ENCODE measurements around the gene NKPD1. TPM values are rescaled to one million over a fixed set of nuclear protein-coding genes. Genes with fewer than 3 reads are reported as not detected.

NKPD1 gene, protein sequence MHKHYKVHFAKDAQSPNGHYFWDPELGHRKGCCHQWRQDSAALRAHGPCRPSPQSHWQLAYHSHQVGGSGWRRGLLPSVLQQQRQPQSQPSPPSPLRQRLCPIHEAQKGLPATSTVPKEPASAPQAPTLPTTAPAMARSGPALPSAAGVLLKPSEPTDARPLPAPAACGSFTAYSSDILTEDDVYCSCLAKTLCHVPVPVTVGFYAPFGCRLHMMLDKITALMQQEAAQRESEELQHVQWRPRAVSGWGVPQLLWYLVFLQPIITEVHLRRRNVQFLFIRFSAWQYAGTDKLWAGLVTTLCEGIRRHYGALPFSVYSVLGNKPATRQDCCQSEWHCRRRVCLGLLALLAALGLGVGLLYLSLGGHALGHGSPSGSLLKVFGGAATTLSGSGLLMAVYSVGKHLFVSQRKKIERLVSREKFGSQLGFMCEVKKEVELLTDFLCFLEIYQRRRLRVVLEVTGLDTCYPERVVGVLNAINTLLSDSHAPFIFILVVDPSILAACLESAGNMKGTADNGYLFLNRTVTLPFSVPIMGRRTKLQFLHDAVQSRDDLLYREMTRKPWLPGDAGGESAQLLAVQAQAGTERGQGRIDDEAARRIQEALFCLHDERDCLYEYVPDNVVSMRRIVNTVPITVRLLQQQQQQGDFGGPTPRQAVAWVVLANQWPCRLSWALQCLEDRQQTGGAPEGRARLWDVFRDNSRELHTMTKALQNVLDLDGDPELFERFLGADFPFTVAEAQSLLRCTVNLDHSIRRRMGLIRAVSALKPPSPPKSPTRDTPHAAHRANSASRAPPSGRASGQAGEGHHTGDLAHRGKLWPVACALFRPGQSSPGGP
- 0.60 TPM for total RNA-seq

DNA sequence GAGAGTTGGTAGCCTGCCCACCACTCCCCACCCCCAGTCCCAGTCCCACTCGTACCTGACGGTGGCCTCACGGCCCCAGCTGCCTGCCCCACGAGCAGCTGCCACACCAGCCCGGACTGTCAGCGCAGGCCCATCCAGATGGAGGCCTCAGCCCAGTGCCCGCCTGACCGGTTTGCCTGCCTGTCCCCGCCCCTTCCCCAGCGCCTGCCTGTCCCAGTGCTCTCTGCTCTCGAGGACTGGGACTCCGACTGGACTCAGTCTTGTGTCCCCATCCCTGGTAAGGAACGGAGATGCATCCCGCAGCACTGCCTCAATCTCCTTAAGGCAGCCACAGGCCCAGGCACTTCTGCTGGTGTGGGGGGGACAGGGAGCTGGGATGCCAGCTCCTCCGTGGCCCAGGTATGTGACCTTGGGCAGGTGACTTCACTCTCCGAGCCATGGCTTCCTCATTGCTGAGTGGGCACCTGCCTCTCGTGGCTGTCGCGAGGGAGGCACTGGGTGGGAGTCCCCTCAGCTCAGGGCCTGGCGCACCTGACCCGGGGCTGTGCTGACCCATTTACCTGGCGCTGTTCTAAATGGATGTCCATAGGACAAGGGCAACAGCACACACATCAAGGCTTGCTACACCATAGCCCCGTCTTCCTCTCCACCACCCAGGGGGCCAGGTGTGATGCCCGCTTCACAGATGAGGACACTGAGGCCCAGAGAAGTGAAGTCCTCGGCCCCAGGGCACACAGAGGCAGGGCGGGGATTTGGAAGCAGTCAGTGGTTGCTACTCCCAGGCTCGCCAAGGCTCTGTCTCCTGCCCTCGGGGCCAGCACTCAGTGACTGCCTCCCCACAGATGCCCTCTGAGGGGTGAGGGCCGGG, at the start of gene NKPD1:
TSS of gene NKPD1 (minus strand) at position 113 of the 868 bp plus-strand sequence. CDS start 832 bp downstream, outside the sequence.
- peak; percentile 82 for DNase-seq (ENCODE audit: low spot score)

DNA sequence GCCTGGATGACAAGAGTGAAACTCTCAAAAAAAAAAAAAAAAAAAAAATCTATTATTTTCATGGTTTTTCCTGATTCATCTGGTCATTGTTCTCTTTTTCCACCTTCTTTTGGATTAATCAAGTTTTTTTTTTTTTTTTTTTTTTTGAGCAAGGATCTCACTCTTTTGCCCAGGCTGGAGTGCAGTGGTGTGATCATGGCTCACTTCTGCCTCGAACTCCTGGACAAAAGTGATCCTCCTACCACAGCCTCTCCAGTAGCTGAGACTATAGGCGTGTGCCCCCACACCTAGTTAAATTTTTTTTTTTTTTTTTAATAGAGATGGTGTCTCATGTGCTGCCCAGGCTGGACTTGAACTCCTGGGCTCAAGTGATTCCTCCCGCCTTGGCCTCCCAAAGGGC, 45.5 kb upstream of the NKPD1 start:
- DNase-seq (ENCODE audit: low spot score): no peak

DNA sequence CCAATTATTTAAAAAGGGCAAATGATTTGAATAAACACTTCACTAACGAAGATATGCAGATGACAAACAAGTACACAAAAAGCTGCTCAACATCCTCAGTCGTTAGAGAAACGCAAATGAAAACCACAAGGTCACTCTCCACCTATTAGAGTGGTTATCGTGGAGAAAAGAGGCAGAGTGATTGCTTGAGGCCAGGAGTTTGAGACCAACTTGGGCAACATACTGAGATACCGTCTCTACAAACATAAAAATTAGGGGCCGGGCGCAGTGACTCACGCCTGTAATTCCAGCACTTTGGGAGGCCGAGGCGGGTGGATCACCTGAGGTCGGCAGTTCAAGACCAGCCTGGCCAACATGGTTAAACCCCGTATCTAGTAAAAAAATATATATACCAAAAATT, 45.0 kb upstream of the NKPD1 start:
- DNase-seq (ENCODE audit: low spot score): no peak

DNA sequence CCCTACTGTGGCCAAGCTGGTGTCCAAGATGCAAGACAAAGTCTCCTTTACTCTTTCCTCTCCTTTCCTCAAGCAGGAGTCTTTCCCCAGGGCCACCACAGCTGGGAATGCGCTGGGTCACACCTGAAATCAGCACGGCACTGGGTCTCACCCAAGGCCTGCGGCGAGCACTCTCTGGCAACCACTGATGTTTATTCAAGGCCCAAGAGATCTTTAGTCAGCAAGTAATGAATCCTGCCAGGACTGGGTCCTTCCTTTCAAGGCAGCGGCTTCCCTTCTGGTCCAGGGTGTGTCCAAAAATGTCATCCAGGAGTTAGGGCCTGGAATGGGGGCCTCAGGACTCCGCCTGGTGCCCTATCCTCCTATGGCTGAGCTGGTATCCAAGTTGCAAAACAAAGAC, 41.9 kb upstream of the NKPD1 start:
- DNase-seq (ENCODE audit: low spot score): no peak

DNA sequence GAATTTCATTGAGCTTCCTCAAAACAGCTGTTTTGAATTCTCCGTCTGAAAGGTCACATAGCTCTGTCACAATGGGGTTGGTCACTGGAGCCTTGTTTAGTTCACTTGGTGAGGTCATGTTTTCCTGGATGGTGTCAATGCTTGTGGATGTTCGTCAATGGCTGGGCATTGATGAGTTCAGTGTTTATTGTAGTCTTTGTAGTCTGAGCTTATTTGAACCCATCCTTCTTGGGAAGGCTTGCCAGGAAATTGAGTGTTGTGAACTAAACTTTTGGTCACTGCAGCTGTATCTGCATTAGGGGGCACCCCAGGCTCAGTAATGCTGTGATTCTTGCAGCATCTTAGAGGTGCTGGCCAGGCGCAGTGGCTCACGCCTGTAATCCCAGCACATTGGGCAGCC, 39.8 kb upstream of the NKPD1 start:
- DNase-seq (ENCODE audit: low spot score): no peak

DNA sequence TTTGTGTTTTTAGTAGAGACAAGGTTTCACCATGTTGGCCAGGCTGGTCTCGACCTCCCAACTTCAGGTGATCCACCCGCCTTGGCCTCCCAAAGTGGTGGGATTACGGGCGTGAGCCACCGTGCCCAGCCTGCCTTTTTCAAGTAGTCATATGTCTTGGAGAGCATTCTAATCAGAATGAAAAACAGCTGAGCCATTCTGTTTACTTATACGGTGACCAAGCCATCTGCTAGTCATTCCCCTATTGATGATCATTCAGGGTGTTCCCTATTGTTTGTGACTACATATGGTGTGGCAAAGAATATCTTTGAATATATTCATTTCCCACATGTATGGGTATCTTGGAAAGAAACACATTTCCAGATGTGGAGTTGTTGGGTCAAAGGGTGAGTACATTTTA, 35.0 kb upstream of the NKPD1 start:
- DNase-seq (ENCODE audit: low spot score): no peak

DNA sequence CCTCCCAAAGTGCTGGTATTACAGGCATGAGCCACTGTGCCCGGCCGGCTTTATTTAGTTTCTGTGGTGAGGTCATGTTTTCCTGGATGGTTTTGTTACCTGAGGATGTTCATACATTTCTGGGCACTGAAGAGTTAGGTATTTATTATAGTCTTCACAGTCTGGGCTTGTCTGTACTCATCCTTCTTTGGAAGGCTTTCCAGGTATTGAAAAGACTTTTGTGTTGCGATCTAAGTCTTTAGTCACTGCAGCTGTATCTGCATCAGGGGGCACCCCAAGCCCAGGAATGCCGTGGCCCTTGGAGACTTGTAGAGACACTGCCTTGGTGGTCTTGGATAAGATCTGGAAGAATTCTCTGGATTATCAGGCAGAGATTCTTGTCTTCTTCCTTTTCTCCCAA, 30.6 kb upstream of the NKPD1 start:
- no peak for DNase-seq (ENCODE audit: low spot score)

DNA sequence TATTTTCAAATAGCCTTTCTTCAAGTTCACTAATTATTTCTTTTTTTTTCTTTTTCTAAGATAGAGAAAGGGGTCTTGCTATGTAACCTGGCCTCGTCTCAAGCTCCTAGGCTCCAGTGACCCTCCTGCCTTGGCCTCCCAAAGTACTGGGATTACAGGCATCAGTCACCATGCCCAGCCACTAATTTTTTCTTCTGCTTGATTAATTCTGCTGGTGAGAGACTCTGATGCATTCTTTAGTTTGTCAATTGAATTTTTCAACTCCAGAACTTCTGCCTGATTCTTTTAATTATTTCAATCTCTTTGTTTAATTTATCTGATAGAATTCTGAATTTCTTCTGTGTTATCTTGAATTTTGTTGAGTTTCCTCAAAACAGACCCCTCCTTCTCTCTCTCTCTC, 29.2 kb upstream of the NKPD1 start:
- no peak for DNase-seq (ENCODE audit: low spot score)

DNA sequence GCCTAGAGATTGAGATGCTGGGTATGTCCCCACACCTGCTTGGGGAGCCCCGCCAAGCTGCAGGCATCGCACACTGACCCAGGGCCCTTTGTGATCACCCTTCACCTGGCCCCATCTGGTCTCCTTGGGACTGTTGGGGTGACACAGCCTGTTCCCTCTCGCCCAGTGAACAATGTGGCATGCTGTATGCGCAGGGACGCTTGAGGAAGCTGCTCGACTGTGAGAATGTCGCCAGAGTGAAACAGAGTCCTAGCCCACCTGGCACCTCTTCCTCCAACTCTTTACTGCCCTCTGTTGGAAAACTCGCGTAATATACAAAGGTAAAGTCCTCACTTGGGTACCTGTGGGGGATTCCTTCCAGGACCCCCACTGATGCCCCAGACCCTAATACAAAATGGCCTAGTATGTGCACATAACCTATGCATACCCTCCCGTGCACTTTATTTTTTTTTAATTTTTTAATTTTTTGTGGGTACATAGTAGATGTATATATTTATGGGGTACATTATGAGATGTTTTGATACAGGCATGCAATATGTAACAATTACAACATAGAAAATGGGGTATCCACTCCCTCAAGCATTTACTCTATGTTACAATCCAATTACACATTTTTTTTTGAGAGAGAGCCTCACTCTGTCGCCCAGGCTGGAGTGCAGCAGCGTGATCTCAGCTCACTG, 26.8 kb upstream of the NKPD1 start:
- no peak for DNase-seq (ENCODE audit: low spot score)

DNA sequence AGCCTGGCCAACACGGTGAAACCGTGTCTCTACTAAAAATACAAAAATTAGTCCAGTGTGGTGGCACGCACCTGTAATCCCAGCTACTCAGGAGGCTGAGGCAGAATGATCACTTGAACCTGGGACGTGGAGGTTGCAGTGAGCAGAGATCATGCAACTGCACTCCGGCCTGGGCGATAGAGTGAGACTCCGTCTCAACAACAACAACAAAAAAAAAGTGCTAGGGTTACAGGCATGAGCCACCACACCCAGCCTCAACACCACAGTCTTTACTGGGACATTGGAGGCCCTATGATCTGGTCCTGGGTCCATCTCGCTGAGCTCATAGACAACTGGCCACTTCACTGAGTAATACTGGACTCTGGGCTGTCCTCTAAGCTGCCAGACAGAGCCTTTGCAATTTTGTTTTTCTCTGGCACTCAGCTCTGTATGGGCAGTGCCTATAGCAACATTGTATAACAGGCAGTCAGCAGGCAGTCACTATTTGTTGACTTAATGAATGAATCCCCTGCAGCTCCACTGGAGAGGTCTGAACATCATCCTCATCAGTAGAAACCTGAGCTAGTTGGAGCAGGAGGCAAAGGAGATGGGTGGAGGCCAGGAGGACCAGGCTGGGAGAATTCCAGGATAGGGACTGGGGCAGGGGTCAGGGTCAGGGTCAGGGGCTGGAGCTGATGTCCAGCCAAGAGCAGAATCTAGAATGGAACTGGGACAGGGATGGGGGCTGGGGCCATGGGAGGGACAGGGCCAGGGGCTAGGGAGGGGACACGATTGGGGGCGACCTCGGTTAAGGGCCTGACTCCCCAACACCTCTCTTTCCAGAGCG, 25.9 kb upstream of the NKPD1 start:
- no peak for DNase-seq (ENCODE audit: low spot score)

DNA sequence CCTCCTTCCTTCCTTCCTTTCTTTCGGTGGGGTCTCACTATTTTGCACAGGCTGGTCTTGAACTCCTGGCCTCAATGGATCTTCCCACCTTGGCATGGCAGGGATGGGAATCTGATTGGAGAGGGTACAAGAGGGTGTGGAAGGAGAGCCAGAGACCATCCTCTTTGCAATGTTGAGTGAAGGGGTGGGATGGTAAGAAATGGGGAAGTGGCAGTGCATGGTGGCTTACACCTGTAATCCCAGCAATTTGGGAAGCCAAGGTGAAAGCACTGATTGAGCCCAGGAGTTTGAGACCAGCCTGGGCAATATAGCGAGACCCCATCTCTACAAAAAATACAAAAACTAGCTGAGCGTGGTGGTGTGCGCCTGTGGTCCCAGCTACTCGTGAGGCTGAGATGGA, 23.3 kb upstream of the NKPD1 start:
- no peak for DNase-seq (ENCODE audit: low spot score)

DNA sequence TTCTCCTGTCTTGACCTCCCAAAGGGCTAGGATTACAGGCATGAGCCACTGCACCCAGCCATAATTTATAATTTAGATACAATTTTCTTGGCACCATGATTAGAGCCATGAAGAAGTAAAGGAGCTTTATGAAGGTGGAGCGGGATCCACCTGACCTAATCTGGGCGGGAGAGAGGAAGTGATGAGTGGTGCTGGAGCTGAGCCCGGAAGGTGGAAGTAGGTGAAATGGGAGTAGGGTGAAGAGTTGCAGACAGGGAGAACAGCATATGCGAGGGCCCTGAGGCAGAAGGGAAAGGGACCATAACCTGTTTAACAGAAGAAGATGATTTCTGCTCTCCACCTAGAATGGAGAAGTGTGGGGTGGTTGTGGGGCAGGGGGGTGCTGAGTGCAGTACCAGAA, 22.0 kb upstream of the NKPD1 start:
- DNase-seq (ENCODE audit: low spot score): no peak

DNA sequence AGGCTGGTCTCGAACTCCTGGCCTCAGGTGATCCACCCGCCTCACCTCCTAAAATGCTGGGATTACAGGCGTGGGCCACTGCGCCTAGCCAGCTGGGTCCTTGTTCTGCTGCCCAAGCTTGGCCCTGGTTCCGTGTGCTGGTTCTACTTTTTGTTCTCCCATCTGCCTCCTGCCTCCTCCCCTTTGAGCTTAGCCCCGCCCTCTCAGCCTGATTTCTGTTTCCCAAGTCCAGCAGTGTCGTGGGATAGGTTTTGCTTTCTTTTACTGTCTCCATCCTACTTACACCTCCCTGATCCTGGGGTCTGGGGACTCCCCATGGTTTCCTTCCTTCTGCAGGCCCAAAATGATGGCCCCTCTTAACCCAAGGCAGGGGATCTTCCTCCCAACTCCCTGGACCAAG, 20.2 kb upstream of the NKPD1 start:
- DNase-seq (ENCODE audit: low spot score): no peak

DNA sequence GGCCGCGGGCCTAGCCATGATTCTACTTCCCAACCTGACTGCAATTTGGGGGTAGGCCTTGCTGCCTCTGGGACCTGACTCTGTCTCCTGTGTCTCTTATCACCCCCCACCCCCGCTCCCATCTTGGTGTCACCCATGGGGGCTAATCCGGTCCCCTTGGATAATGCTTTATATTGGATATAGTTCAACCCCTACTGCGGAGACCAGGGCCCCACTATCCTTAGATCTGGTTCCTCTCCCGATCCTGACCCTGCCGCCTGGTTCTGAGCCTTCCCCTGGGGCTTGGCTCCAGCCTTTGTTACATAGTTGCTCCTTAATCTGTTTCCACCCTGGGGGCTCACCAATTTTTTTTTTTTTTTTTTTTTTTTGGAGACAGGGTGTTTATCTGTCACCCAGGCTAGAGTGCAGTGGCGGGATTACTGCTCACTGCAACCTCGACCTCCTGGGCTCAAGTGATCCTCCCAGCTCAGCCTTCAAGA, 19.1 kb upstream of the NKPD1 start:
- no peak for DNase-seq (ENCODE audit: low spot score)

DNA sequence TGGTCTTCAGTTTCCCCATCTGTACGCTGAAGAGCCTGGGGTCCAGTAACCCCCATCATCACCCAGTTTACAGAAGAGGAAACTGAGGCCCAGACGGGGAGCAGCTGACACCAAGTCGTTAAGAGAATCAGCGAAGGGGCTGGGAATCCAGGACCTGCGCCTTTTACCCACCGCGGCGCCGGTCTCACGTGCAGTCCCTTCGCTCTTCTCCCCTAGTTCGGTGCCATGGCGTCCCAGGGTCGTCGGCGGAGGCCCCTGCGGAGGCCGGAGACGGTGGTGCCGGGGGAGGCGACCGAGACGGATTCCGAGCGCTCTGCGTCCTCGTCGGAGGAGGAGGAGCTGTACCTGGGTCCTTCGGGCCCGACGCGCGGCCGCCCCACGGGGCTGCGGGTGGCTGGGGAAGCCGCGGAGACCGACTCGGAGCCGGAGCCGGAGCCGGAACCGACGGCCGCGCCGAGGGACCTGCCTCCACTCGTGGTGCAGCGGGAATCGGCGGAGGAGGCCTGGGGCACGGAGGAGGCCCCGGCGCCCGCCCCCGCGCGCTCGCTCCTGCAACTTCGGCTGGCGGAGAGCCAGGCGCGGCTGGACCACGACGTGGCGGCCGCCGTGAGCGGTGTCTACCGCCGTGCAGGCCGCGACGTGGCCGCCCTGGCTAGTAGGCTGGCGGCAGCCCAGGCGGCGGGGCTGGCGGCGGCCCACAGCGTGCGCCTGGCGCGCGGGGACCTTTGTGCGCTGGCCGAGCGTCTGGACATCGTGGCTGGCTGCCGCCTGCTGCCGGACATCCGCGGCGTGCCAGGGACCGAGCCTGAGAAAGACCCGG, 18.5 kb upstream of the NKPD1 start:
- no peak for DNase-seq (ENCODE audit: low spot score)

DNA sequence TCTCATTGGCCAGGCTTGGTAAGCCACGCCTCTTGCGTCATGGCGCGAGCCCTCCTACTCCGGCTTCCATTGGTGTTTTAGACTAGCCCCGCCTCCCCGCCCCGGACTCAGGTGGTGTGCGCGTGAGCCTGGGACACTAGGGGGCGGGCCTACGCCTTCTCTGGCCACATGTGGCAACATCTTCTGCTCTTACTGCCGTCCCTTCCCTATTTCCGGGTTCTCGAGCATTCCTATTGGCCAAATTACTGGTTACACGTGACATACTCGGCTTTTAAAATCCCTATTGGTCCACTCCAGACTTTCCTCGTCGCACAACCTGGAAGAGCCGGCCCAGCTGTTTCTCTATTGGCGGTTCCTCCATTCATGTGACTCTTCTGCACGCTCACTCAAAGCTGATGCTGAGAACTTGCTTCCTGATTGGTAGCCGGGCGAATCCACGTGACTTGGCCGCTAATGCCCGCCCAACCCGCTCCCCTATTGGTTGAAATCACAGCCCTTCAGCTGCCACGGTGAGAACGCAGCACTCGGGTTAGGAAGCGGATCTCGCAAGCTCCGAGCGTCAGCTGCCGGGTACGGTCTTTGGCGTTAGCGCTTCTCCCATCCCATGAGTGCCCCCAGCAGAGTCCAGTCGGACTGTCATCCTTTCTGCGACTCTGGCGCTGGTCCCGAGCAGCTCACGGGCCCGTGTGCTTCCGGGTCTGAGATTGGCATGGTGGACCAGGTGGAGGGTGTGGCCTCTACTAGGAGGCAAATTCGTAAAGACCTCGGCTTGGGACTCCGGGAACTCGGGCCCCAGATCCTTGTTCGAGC, 17.7 kb upstream of the NKPD1 start, which contains the start of gene BLOC1S3:
TSS of gene BLOC1S3 (plus strand) at position 523 of the 810 bp plus-strand sequence. CDS start 513 bp downstream, outside the sequence.
- peak; percentile 100 for DNase-seq (ENCODE audit: low spot score)

DNA sequence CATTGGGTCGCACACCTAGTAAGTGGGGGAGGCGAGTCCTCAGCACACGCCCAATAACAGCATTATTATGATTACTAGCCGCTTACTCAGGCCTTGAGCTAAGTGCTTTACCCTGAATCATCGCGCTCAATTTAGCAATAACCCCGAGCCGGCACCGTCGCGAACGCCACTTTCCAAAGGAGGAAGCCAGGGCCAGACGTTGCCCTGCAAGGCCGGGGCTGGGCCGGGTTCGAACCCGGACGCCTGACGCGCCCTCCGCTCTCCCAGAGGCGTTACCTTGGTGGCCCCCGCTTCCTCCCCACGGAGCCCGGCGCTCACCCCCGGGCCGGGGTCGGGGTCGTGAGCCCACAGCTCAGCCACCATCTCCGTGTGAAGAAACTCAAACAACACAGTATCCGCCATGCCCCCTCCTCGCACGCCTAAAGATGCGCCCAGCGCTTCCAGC, 17.1 kb upstream of the NKPD1 start, which contains the start of gene TRAPPC6A:
TSS of gene TRAPPC6A (minus strand) at position 421 of the 445 bp plus-strand sequence. CDS start at position 402, 19 bp downstream.
- no peak for DNase-seq (ENCODE audit: low spot score)
